ENCODE measurements around the gene BCL7A.
"Not testable (repeated sequence)": the region's sequence is repeated elsewhere in the genome, so short reads cannot be mapped to it uniquely, and the experiment has no call there.

The BCL7A gene

GRCh38 chr12:122021822-122022392, at the start of gene BCL7A:
Gene BCL7A (plus strand): TSS chr12:122021884. CDS start chr12:122022092, 208 bp downstream.
- DNase-seq, result no peak

GRCh38 chr12:121974026-121974985, 47.4 kb upstream of the BCL7A start:
- no peak for DNase-seq

- no peak for DNase-seq
Measured at GRCh38 chr12:121975021-121975420, 46.7 kb upstream of the BCL7A start.

GRCh38 chr12:121976950-121977349, 44.7 kb upstream of the BCL7A start:
- no peak for DNase-seq

- DNase-seq, result no peak
Measured at GRCh38 chr12:121980191-121980891, 41.3 kb upstream of the BCL7A start.

GRCh38 chr12:121980892-121981272, 40.8 kb upstream of the BCL7A start:
- no peak for DNase-seq

GRCh38 chr12:121981456-121981855, 40.2 kb upstream of the BCL7A start:
- no peak for DNase-seq

- DNase-seq, result no peak
Measured at GRCh38 chr12:121982950-121983349, 38.7 kb upstream of the BCL7A start.

GRCh38 chr12:121983536-121984210, 38.0 kb upstream of the BCL7A start:
- DNase-seq, result no peak

- no peak for DNase-seq
Measured at GRCh38 chr12:121986489-121987245, 35.0 kb upstream of the BCL7A start.

- not testable (repeated sequence) for DNase-seq
Measured at GRCh38 chr12:121988519-121988918, 33.2 kb upstream of the BCL7A start.

- DNase-seq, result no peak
Measured at GRCh38 chr12:121989276-121990113, 32.2 kb upstream of the BCL7A start.

GRCh38 chr12:121990114-121990647, 31.5 kb upstream of the BCL7A start:
- DNase-seq, result no peak

- no peak for DNase-seq
Measured at GRCh38 chr12:121990692-121991603, 30.7 kb upstream of the BCL7A start.

GRCh38 chr12:121992059-121992879, 29.4 kb upstream of the BCL7A start:
- DNase-seq, result no peak

GRCh38 chr12:121996050-121996944, 25.4 kb upstream of the BCL7A start:
- no peak for DNase-seq

- no peak for DNase-seq
Measured at GRCh38 chr12:121996945-121997612, 24.6 kb upstream of the BCL7A start.
